Measurements from ENCODE around the gene PGAM1. TPM values are rescaled to one million over a fixed set of nuclear protein-coding genes. Genes with fewer than 3 reads are reported as not detected.
A peak's percentile ranks its signal among the peaks of the same experiment; 100 is the strongest.

PGAM1 gene
- total and polyA plus RNA-seq, 2 of the 13 experiments (the other 11 are each of a cell fraction or from before 2014, with no cell fraction given): 354 to 483 TPM

DNA sequence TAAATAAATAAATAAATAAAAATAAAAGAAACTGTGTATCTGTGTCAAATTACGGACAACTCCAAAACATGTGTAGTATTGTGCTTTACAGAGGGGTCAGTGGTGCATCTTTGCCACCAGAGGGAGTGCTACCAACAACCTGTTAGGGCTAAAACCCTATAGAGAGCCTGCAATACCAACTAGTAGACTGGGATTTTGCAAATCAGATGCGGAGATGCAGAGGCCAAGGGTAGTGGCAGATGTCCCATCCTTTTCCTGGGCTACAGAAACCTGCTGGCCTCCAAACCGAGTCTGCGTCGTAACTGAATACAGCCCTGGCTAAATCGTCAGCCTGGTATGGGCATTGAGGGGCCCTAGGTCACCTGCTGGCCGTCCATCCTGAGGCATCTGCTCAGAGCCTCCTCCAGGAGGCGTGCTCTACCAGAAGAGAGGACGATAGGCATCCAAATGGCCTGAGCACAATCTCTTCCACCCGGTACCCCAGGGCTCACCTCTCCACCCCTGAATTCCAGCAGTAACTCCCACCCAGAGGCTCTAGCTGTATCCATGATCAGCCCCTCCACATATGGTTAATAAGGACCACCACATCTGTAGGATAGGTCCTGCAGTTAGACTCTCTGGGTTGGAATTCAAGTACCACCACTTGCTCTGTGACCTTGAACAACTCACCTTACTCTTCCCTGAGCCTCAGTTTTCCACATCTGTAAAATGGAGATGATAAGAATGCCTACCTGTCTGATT is 18.6 kb upstream of the PGAM1 start (continued):
- TF ChIP-seq SNAPC2 (CRISPR knock-in tag; IDR thresholded peaks at IDR 0.05) (no peak), ZBTB33 (CRISPR knock-in tag; IDR thresholded peaks at IDR 0.05) (peak; percentile 19; the same call in 1 of the 2 replicates), IKZF4 (CRISPR knock-in tag; IDR thresholded peaks at IDR 0.05; ENCODE audit: borderline replicate concordance, low read depth, not compliant biosample characterization) (no peak), ZNF138 (CRISPR knock-in tag; IDR thresholded peaks at IDR 0.05; ENCODE audit: low read depth) (no peak), KDM1A (CRISPR knock-in tag; IDR thresholded peaks at IDR 0.05) (peak; percentile 98), NR2F1 (CRISPR knock-in tag; IDR thresholded peaks at IDR 0.05) (peak in 1 of 2 experiments; percentile 25; a peak in 1 of 4 replicates), KLF11 (CRISPR knock-in tag; IDR thresholded peaks at IDR 0.05) (0 out of 2 replicates have a peak, but pooled peaks have one; percentile 49), HDAC1 (CRISPR knock-in tag; IDR thresholded peaks at IDR 0.05) (peak; percentile 30; the same call in 1 of the 2 replicates), BATF2 (CRISPR knock-in tag; IDR thresholded peaks at IDR 0.05) (no peak), KAT8 (CRISPR knock-in tag; IDR thresholded peaks at IDR 0.05) (peak; percentile 66; the same call in 1 of the 2 replicates), SALL1 (CRISPR knock-in tag; IDR thresholded peaks at IDR 0.05) (peak; percentile 76), RCOR2 (CRISPR knock-in tag; IDR thresholded peaks at IDR 0.05) (peak; percentile 97), SNAI1 (CRISPR knock-in tag; IDR thresholded peaks at IDR 0.05; ENCODE audit: borderline replicate concordance) (0 out of 2 replicates have a peak, but pooled peaks have one; percentile 39), ZNF614 (CRISPR knock-in tag; IDR thresholded peaks at IDR 0.05; ENCODE audit: borderline replicate concordance) (peak; percentile 39; the same call in 1 of the 2 replicates), SOX13 (IDR thresholded peaks at IDR 0.05) (no peak), SOX13 (CRISPR knock-in tag; conservative IDR thresholded peaks at IDR 0.05 in 1 of 2, IDR thresholded peaks at IDR 0.05 in 1 of 2) (peak in 1 of 2 experiments; percentile 34; a peak in 2 of 4 replicates), ZNF567 (CRISPR knock-in tag; IDR thresholded peaks at IDR 0.05; ENCODE audit: borderline replicate concordance) (0 out of 2 replicates have a peak, but pooled peaks have one; percentile 55), THAP11 (CRISPR knock-in tag; IDR thresholded peaks at IDR 0.05) (peak; percentile 21; the same call in 1 of the 2 replicates), ZNF263 (CRISPR knock-in tag; IDR thresholded peaks at IDR 0.05) (0 out of 2 replicates have a peak, but pooled peaks have one; percentile 35), MXD3 (CRISPR knock-in tag; IDR thresholded peaks at IDR 0.05) (0 out of 2 replicates have a peak, but pooled peaks have one; percentile 23)
- TF ChIP-seq, protein P1, sequence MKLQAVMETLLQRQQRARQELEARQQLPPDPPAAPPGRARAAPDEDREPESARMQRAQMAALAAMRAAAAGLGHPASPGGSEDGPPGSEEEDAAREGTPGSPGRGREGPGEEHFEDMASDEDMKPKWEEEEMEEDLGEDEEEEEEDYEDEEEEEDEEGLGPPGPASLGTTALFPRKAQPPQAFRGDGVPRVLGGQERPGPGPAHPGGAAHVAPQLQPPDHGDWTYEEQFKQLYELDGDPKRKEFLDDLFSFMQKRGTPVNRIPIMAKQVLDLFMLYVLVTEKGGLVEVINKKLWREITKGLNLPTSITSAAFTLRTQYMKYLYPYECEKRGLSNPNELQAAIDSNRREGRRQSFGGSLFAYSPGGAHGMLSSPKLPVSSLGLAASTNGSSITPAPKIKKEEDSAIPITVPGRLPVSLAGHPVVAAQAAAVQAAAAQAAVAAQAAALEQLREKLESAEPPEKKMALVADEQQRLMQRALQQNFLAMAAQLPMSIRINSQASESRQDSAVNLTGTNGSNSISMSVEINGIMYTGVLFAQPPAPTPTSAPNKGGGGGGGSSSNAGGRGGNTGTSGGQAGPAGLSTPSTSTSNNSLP (IDR thresholded peaks at IDR 0.05; ENCODE audit: low read depth, low read length): no peak
- TF ChIP-seq, protein P2, sequence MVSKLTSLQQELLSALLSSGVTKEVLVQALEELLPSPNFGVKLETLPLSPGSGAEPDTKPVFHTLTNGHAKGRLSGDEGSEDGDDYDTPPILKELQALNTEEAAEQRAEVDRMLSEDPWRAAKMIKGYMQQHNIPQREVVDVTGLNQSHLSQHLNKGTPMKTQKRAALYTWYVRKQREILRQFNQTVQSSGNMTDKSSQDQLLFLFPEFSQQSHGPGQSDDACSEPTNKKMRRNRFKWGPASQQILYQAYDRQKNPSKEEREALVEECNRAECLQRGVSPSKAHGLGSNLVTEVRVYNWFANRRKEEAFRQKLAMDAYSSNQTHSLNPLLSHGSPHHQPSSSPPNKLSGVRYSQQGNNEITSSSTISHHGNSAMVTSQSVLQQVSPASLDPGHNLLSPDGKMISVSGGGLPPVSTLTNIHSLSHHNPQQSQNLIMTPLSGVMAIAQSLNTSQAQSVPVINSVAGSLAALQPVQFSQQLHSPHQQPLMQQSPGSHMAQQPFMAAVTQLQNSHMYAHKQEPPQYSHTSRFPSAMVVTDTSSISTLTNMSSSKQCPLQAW (CRISPR knock-in tag; IDR thresholded peaks at IDR 0.05): peak; percentile 17; the same call in 1 of the 2 replicates

Measured in HepG2 (cell line).